Cortex of kidney (tissue), 1 donor: ENCODE results near the gene MPP3.

Experiments used
- DNase-seq: peaks from one replicate; lab custom pipeline; 2025; lab: John Stamatoyannopoulos, UW

MPP3 gene

GRCh38 chr17:43832168-43832975, 574 bp downstream of the MPP3 start:
- no peak for DNase-seq

- DNase-seq: no peak
These were observed 1.3 kb downstream of the MPP3 start for GRCh38 chr17:43831633-43832032.

- no peak for DNase-seq
These were observed 2.3 kb downstream of the MPP3 start for GRCh38 chr17:43830510-43831140.

GRCh38 chr17:43829738-43830137, 3.2 kb downstream of the MPP3 start:
- no peak for DNase-seq

GRCh38 chr17:43827596-43827995, 5.3 kb downstream of the MPP3 start:
- no peak for DNase-seq

GRCh38 chr17:43826206-43826605, 6.7 kb downstream of the MPP3 start:
- DNase-seq: no peak

- no peak for DNase-seq
These were observed 7.4 kb downstream of the MPP3 start for GRCh38 chr17:43825567-43825966.

GRCh38 chr17:43823350-43824084, 9.4 kb downstream of the MPP3 start:
- DNase-seq: no peak

GRCh38 chr17:43822570-43823190, 10.3 kb downstream of the MPP3 start:
- DNase-seq: no peak

- no peak for DNase-seq
These were observed 12.2 kb downstream of the MPP3 start for GRCh38 chr17:43820759-43821158.

GRCh38 chr17:43818966-43819365, 14.0 kb downstream of the MPP3 start:
- DNase-seq: no peak

- DNase-seq: no peak
These were observed 15.1 kb downstream of the MPP3 start for GRCh38 chr17:43817826-43818225.

GRCh38 chr17:43816336-43817320, 16.3 kb downstream of the MPP3 start:
- DNase-seq: no peak

GRCh38 chr17:43814714-43815113, 18.2 kb downstream of the MPP3 start:
- DNase-seq: no peak

GRCh38 chr17:43814026-43814425, 18.9 kb downstream of the MPP3 start:
- no peak for DNase-seq

- DNase-seq: no peak
These were observed 19.6 kb downstream of the MPP3 start for GRCh38 chr17:43813386-43813785.

GRCh38 chr17:43812396-43813265, 20.3 kb downstream of the MPP3 start:
- DNase-seq: no peak

- DNase-seq: no peak
These were observed 22.1 kb downstream of the MPP3 start for GRCh38 chr17:43810823-43811222.

- DNase-seq: no peak
These were observed 22.7 kb downstream of the MPP3 start for GRCh38 chr17:43810226-43810715.

GRCh38 chr17:43809121-43809520, 23.8 kb downstream of the MPP3 start:
- no peak for DNase-seq
